ENCODE results near the gene ARSB.

ARSB gene

GRCh38 chr5:78829811-78830527 is 155.1 kb downstream of the ARSB start:
- DNase-seq, result no peak

GRCh38 chr5:78827725-78828124 is 157.4 kb downstream of the ARSB start:
- no peak for DNase-seq

- DNase-seq, result no peak
Measured at GRCh38 chr5:78824831-78825281, 160.3 kb downstream of the ARSB start.

GRCh38 chr5:78823196-78823595 is 161.9 kb downstream of the ARSB start:
- DNase-seq, result no peak

- no peak for DNase-seq
Measured at GRCh38 chr5:78821536-78822021, 163.5 kb downstream of the ARSB start.

- no peak for DNase-seq
Measured at GRCh38 chr5:78819707-78820106, 165.4 kb downstream of the ARSB start.

GRCh38 chr5:78819166-78819565 is 165.9 kb downstream of the ARSB start:
- no peak for DNase-seq

GRCh38 chr5:78816143-78816765 is 168.9 kb downstream of the ARSB start:
- no peak for DNase-seq

- DNase-seq, result no peak
Measured at GRCh38 chr5:78813906-78814530, 171.1 kb downstream of the ARSB start.

- no peak for DNase-seq
Measured at GRCh38 chr5:78813286-78813685, 171.8 kb downstream of the ARSB start.

- DNase-seq, result no peak
Measured at GRCh38 chr5:78811866-78812265, 173.2 kb downstream of the ARSB start.

GRCh38 chr5:78811121-78811817 is 173.8 kb downstream of the ARSB start:
- DNase-seq, result no peak

GRCh38 chr5:78810098-78810920 is 174.8 kb downstream of the ARSB start:
- no peak for DNase-seq

GRCh38 chr5:78809444-78809843 is 175.7 kb downstream of the ARSB start:
- DNase-seq, result no peak

GRCh38 chr5:78808818-78809217 is 176.3 kb downstream of the ARSB start:
- no peak for DNase-seq

GRCh38 chr5:78808380-78808779 is 176.7 kb downstream of the ARSB start:
- DNase-seq, result no peak

- DNase-seq, result no peak
Measured at GRCh38 chr5:78806544-78806943, 178.6 kb downstream of the ARSB start.

- no peak for DNase-seq
Measured at GRCh38 chr5:78805474-78806124, 179.5 kb downstream of the ARSB start.

GRCh38 chr5:78804995-78805394 is 180.1 kb downstream of the ARSB start:
- DNase-seq, result no peak

GRCh38 chr5:78803941-78804340 is 181.2 kb downstream of the ARSB start:
- DNase-seq, result no peak

- DNase-seq, result no peak
Measured at GRCh38 chr5:78803353-78803752, 181.8 kb downstream of the ARSB start.

- DNase-seq, result no peak
Measured at GRCh38 chr5:78801413-78801812, 183.7 kb downstream of the ARSB start.

Data from NCI-H2171 treated with DMSO at 0.1 percent for 48 hours (cell line).